ENCODE measurements around the gene CLIC6.

DNA sequence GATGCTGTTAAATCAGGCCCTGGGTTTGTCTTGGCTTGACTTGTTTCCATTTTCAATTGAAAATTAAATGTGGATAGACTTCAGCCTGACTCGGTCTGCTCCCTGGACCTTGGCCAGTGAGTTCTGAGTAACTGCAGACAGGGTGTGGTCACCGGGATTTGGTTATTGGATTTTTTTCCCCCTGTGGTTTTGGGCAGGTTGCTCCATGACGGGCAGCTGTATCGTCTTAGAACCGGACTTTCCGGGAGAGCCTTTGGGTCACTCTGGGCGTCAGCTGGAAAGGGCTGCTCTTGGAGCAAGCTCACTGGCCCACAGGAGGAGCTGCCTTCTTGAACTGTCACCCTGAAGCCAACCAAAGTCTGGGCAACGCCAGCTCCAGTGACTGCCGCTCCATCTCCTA lies 75.0 kb downstream of the CLIC6 start:
- TF ChIP-seq, protein P1, sequence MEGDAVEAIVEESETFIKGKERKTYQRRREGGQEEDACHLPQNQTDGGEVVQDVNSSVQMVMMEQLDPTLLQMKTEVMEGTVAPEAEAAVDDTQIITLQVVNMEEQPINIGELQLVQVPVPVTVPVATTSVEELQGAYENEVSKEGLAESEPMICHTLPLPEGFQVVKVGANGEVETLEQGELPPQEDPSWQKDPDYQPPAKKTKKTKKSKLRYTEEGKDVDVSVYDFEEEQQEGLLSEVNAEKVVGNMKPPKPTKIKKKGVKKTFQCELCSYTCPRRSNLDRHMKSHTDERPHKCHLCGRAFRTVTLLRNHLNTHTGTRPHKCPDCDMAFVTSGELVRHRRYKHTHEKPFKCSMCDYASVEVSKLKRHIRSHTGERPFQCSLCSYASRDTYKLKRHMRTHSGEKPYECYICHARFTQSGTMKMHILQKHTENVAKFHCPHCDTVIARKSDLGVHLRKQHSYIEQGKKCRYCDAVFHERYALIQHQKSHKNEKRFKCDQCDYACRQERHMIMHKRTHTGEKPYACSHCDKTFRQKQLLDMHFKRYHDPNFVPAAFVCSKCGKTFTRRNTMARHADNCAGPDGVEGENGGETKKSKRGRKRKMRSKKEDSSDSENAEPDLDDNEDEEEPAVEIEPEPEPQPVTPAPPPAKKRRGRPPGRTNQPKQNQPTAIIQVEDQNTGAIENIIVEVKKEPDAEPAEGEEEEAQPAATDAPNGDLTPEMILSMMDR (IDR thresholded peaks at IDR 0.05) = no peak
- no peak for TF ChIP-seq POLR2A (IDR thresholded peaks at IDR 0.05)
